Stimulated activated CD4-positive, alpha-beta T cell treated with anti-CD3 and anti-CD28 coated beads, Interleukin-4, amount 100 ng/mL, for 1 hour (primary cell): ENCODE data around the gene MYH8.

Source experiments
- DNase-seq: peaks from one replicate; pipeline ENCODE4 v3.0.0-alpha.2; 2020

The MYH8 gene

DNA sequence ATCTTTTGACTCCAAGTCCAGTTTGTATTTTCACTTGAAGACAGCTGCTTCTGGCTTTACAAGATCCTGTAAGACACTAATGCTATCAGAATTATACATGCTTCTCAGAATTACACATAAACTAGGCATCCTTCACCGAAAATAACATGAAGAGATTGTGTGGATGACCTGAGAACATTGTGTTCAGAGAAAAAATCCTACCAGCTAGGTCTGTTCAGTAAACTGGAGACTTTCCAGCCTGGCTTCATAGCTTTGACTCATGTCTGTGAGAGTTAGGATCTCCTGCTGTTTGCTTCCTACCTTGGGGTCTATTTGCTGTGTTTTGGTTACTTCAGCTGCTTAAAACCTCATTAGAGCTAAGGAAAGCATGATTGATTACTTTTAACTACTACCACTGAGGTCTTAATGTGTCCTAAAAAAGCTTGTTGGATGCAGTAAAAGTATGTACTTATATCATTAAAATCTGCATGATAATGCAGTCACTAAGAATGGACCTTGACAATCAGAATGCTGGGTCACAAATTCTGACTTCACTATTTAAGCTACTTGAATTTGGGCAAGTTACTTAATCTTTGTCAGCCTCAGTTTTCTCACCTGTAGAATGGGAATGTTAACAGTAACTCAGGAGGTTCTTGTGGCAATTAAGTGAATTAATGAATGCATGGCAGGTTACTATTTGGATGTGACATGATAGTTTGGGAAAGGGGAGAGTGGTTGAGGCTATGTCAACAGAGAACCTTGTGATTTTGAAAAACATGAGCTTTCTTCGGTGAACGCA is 40.9 kb downstream of the MYH8 start:
- no peak for DNase-seq

DNA sequence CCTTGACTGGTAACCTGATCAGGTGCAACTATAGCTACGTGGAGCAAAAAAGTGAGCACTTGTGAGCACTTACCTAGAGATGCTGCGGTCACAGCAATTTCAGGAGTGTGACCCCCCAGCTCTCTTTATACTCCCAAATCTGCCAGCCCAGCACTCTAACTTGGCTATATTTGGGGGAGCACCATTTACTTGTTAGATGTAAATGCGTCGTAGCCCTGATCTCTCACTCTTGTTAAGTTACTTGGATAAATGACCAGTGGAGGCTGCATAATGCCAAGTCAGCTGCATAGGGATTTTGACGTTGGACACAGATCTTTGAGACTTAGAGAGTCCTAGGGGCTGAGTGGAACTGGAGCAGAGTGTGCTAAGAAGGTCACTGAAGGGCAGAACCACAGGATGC is 48.8 kb downstream of the MYH8 start, which contains the start of gene MYH13:
MYH13 (minus strand) TSS at position 101 of the 400 bp plus-strand sequence. CDS start 8,476 bp downstream, outside the sequence.
- DNase-seq = no peak

DNA sequence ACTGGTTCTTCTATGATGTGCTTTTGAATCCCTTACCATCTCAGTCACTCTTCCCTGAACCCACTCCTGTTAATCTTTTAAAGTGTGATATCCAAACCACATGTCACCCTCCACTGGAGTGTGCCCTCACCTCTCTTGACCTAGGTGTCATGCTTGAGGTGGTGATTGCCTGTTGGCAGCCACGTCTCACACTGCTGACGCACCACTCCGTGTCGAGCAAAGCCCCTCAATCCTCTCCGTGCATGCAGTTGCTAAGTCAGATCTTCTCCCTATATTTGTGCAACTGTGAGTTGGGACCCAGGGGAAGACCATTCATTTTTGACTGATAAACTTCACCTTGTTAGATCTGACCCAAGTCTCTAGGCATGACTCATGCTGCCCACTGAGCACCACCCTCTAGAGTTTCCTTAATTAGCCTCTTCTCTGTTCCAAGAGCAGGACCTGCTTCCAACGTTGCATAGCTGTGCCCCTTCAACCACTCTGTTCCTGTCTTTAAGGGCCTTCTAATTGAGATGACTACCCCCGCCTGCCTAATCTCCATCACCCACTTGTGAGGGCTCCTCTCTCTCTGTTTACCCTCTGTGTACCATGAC is 51.6 kb downstream of the MYH8 start:
- DNase-seq = no peak

DNA sequence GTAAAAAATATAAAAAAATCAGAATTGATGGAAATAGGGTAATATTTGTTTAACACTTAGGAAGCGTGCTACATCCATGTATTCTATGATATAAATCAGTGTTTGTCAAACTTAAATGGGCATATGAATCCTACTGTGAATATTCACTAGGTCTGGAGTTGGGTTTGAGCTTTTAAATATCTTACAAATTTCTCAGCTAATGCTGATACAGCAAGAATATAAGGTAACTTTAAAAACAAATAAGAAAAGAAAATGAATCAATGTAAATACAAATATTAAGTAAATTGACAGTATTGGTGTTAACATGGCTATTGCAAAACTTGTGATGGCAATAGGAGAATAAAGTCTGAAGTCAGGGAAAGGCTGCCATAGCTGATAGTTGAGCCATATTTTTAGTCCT is 52.5 kb downstream of the MYH8 start:
- DNase-seq = no peak

DNA sequence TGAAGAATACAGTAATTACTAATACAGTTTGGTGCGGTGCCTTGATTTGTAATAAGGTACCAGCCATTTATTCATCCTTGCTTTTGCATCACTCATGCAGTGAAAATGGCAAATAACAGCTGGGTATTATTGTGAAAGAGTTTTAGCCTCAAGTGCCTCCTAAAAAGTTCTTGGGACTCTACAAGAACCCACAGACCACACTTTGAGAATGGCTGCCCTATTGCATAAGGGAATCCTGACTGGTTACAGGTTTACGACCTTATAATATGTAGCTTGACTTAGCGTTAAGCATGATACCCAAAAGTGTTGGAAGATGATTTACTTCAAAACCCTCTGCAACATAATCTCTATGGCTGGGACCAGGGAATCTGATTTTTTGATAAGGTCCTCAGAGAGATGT is 53.2 kb downstream of the MYH8 start:
- no peak for DNase-seq

DNA sequence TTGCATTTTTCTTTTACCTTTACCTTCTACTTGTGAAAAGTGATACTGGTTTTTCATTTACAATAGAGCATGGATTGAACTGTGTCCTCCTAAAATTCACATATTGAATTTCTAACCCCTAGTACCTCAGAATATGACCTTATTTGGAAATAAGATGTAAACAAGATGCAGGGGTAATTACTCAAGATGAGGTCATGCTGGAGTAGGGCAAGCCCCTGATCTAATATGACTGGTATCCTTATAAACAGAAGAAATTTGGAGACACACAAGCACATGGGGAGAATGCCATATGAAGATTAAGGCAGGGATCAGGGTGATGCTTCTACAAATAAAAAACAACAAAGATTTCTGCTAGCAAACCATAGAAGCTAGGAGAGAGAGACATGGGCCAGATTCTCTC is 61.2 kb downstream of the MYH8 start:
- DNase-seq = no peak

DNA sequence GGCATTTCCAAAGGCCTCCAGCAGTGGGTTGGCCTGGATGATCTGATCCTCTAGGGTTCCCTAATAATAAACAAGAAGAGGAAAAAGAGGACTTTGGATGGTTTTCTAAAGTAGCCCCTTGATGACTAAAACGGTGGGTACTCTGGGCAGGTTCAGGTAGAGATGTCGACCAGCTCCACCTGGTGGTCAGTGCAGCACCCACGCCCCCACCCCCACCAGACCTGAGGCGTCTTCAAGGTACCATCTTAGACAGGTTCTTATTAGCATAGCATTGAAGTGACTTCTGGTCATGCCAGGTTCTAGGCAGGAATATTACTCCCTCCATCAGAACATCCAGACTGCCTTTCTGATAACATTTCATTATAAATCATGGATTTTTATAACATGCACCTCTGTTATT is 64.0 kb downstream of the MYH8 start:
- DNase-seq = peak; percentile 5

DNA sequence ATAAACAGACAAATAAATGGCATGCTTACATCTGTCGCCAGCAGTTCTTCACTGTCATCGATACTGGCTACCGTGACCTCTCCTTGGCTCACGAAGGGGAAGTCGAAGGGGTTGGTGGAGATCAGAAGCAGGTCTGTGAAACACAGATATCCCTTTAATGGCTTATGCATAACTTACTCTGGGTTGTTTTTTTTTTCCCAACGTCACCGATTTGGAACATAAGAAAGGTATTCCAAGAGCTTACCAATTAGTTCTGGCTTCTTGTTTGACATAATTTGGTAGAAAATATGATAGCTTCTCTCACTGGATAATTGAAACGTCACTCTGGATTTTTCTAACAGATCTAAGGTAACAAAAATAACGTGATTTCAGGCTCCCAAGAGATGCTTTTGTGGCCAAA is 67.1 kb downstream of the MYH8 start:
- no peak for DNase-seq

DNA sequence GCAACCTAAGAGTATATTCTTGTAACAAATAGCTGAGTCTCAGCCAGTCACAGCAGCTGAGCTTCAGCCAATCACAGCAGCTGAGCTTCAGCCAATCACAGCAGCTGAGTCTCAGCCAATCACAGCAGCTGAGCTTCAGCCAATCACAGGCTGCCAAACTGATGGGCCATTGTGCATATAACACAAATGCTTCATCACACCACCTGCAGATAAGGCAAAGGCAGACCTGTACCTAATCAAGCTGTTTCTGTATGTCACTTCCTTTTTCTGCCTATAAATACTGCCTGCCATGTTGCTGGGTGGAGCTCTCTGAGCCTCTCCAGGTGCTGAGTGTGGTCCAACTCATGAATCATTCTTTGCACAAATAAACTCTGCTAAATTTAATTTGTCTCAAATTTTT is 68.9 kb downstream of the MYH8 start:
- DNase-seq = no peak

DNA sequence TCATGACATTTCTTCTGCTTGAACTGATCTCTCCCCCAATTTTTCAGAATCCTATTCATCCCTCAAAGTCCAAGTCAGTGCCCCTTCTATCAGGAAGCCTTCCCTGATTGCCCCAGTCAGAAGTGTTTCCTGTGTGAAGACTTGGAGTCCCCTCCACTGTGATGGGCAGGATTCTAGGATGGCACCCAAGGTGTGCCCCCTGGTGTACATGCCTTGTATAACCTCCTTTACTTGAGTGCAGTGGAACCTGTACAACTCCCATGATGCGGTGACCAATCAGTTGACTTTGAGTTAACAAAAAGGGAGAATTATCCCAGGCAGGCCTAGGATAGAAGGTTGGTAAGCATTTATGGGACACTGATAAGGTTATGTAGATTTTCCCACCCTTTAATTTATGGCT is 72.3 kb downstream of the MYH8 start:
- DNase-seq = no peak

DNA sequence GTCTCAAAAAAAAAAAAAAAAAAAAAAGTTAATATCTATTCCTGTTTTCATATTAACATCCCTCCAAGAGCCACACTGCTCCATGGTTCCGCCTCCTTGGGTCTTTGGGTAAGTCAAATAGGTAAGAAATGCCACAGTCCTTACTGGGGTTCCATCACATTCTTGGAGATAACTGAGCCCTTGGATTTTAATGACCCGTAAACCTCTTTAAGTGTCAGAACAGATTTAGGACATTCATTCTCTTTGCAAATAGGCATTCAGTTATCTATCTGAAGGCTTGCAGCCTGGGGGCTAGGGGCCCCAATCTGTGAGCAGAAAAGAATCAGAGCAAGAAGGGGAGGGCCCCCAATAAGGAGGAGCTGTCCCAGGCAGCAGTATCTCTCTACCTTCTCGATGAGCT is 76.9 kb downstream of the MYH8 start:
- no peak for DNase-seq
